Measurements from ENCODE around the gene CEP131.

DNA sequence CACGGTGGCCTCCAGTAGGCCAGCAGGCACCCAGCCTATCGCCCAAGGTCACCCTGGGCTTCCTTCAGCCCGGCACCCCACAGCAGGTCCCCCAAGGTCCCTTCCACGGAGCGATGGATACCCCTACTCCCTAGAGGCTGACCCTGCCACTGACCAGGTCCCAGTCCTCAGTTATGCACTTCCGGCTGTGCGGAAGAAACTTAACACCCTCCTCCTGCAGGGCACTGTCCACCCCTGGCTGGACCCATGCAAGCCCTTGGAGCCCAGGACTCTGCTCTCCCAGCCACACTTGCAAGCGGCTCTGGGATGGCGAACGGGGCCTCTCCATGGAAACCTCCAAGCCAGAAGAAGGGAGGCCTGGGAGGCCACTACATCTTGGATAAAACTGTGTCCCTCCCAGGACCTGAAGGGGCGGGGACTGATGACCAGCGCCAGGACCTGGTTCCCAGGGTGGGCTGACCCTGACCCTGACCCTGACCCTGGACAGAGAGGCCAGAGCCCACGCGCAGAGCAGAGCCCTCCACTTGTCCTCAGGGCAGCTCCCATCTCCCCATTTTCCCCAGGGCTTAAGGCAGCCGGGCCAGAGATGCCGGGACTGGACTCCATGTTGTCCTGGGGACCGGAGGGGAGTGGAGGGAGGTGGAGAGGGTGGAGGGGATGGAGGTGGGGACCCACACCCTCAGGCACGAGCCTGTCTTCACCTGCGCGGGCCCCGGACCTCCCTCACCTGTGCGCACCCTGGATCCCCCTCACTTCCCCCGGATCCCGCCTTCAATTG lies 734 bp downstream of the CEP131 start:
- no peak for TF ChIP-seq EZH2 (IDR thresholded peaks at IDR 0.05; ENCODE audit: borderline replicate concordance, insufficient read depth, low read length, poor library complexity, severe bottlenecking)
- TF ChIP-seq, protein P1, sequence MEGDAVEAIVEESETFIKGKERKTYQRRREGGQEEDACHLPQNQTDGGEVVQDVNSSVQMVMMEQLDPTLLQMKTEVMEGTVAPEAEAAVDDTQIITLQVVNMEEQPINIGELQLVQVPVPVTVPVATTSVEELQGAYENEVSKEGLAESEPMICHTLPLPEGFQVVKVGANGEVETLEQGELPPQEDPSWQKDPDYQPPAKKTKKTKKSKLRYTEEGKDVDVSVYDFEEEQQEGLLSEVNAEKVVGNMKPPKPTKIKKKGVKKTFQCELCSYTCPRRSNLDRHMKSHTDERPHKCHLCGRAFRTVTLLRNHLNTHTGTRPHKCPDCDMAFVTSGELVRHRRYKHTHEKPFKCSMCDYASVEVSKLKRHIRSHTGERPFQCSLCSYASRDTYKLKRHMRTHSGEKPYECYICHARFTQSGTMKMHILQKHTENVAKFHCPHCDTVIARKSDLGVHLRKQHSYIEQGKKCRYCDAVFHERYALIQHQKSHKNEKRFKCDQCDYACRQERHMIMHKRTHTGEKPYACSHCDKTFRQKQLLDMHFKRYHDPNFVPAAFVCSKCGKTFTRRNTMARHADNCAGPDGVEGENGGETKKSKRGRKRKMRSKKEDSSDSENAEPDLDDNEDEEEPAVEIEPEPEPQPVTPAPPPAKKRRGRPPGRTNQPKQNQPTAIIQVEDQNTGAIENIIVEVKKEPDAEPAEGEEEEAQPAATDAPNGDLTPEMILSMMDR (IDR thresholded peaks at IDR 0.05; ENCODE audit: poor library complexity, severe bottlenecking): no peak
- no peak for TF ChIP-seq POLR2AphosphoS5 (IDR thresholded peaks at IDR 0.05)
- no peak for TF ChIP-seq EP300 (conservative IDR thresholded peaks at IDR 0.05; ENCODE audit: poor library complexity, severe bottlenecking)
- TF ChIP-seq, protein P2, sequence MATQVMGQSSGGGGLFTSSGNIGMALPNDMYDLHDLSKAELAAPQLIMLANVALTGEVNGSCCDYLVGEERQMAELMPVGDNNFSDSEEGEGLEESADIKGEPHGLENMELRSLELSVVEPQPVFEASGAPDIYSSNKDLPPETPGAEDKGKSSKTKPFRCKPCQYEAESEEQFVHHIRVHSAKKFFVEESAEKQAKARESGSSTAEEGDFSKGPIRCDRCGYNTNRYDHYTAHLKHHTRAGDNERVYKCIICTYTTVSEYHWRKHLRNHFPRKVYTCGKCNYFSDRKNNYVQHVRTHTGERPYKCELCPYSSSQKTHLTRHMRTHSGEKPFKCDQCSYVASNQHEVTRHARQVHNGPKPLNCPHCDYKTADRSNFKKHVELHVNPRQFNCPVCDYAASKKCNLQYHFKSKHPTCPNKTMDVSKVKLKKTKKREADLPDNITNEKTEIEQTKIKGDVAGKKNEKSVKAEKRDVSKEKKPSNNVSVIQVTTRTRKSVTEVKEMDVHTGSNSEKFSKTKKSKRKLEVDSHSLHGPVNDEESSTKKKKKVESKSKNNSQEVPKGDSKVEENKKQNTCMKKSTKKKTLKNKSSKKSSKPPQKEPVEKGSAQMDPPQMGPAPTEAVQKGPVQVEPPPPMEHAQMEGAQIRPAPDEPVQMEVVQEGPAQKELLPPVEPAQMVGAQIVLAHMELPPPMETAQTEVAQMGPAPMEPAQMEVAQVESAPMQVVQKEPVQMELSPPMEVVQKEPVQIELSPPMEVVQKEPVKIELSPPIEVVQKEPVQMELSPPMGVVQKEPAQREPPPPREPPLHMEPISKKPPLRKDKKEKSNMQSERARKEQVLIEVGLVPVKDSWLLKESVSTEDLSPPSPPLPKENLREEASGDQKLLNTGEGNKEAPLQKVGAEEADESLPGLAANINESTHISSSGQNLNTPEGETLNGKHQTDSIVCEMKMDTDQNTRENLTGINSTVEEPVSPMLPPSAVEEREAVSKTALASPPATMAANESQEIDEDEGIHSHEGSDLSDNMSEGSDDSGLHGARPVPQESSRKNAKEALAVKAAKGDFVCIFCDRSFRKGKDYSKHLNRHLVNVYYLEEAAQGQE (IDR thresholded peaks at IDR 0.05; ENCODE audit: borderline replicate concordance): no peak
- TF ChIP-seq RAD21 (conservative IDR thresholded peaks at IDR 0.05): no peak
